IMR-90 (cell line): ENCODE results near the gene GPR158. TPM values are rescaled to one million over a fixed set of nuclear protein-coding genes. Genes with fewer than 3 reads are reported as not detected.
"Not testable (repeated sequence)": the region's sequence is repeated elsewhere in the genome, so short reads cannot be mapped to it uniquely, and the experiment has no call there.

ENCODE experiments used
- ATAC-seq: fragments of 200-7000 bp; cut with Tn5 transposase; 2 replicates; pipeline ENCODE4 v1.9.1; 2020; ENCODE audit warnings: low read depth, mild to moderate bottlenecking, moderate library complexity
- BruUV-seq: library from RNA; stranded (reverse); fragments of 400-500 nt; replicated peaks from 2 replicates; lab custom pipeline; 2021; lab: Mats Ljungman, UMichigan
- CTCF ChIA-PET: fragments of 300-600 bp; formaldehyde crosslinking; extraction: SDS; loops from one replicate; lab custom pipeline; 2021; ENCODE audit warnings: antibody characterized with exemption; lab: Yijun Ruan, JAX
- POLR2A ChIA-PET: fragments of 300-600 bp; sonication (Branson Sonifier 250); formaldehyde crosslinking; loops from one replicate; lab custom pipeline; 2022; ENCODE audit warnings: antibody characterized with exemption; ENCODE audit not compliant: unreplicated experiment; lab: Charles Lee
- DNase-seq: peaks from one replicate; pipeline ENCODE4 v3.0.0; 2013
- H2AFZ ChIP-seq: replicated peaks from 2 replicates; pipeline ENCODE3; 2013; ENCODE audit warnings: low read length, mild to moderate bottlenecking; ENCODE audit not compliant: poor library complexity
- H2AK5ac ChIP-seq: 2 replicates; pipeline ENCODE4 v1.6.1; 2013; ENCODE audit warnings: low read depth, low read length, inconsistent platforms
- H2AK9ac ChIP-seq: replicated peaks from 2 replicates; pipeline ENCODE3; 2013; ENCODE audit warnings: mild to moderate bottlenecking, low read depth, low read length, moderate library complexity; ENCODE audit not compliant: poor library complexity
- H2BK120ac ChIP-seq: 2 replicates; pipeline ENCODE4 v1.6.1; 2013; ENCODE audit warnings: low read depth, low read length, inconsistent platforms
- H2BK15ac ChIP-seq: 3 replicates; pipeline ENCODE4 v1.6.1; 2013; ENCODE audit warnings: low read depth, low read length, inconsistent platforms
- H2BK20ac ChIP-seq: 2 replicates; pipeline ENCODE4 v1.6.1; 2013; ENCODE audit warnings: low read depth, mild to moderate bottlenecking, inconsistent platforms, low read length, moderate library complexity
- H2BK5ac ChIP-seq: 2 replicates; pipeline ENCODE4 v1.6.1; 2013; ENCODE audit warnings: mild to moderate bottlenecking, low read depth, low read length, inconsistent platforms; ENCODE audit not compliant: poor library complexity, severe bottlenecking
- H3K14ac ChIP-seq: replicated peaks from 2 replicates; pipeline ENCODE4 v1.6.1; 2013; ENCODE audit warnings: low read depth, low read length, inconsistent platforms
- H3K18ac ChIP-seq: 2 replicates; pipeline ENCODE4 v1.6.1; 2013; ENCODE audit warnings: low read depth, low read length, control low read depth
- H3K23ac ChIP-seq: 2 replicates; pipeline ENCODE4 v1.6.1; 2013; ENCODE audit warnings: low read depth, low read length, inconsistent platforms
- H3K27ac ChIP-seq: 2 replicates; pipeline ENCODE4 v1.5.1; 2013; ENCODE audit warnings: mild to moderate bottlenecking, control low read depth, low read length; ENCODE audit not compliant: insufficient read depth
- H3K27me3 ChIP-seq: 2 replicates; pipeline ENCODE4 v1.6.1; 2013; ENCODE audit warnings: low read length; ENCODE audit not compliant: control insufficient read depth, insufficient read depth
- H3K36me3 ChIP-seq: 2 replicates; pipeline ENCODE4 v1.6.1; 2013; ENCODE audit warnings: low read length, mixed read lengths; ENCODE audit not compliant: control insufficient read depth, insufficient read depth
- H3K4ac ChIP-seq: 2 replicates; pipeline ENCODE4 v1.6.1; 2013; ENCODE audit warnings: low read depth, low read length, inconsistent platforms
- H3K4me1 ChIP-seq: 2 replicates; pipeline ENCODE4 v1.6.1; 2013; ENCODE audit warnings: low read length, mixed read lengths; ENCODE audit not compliant: control insufficient read depth, insufficient read depth
- H3K4me2 ChIP-seq: 2 replicates; pipeline ENCODE4 v1.6.1; 2013; ENCODE audit warnings: low read depth, mild to moderate bottlenecking, control low read depth, low read length, moderate library complexity
- H3K4me3 ChIP-seq: 2 replicates; pipeline ENCODE4 v1.5.1; 2013; ENCODE audit warnings: low read depth, mild to moderate bottlenecking, control low read depth, low read length, moderate library complexity; ENCODE audit not compliant: insufficient read depth
- H3K56ac ChIP-seq: 2 replicates; pipeline ENCODE4 v1.6.1; 2013; ENCODE audit warnings: low read length, inconsistent platforms; ENCODE audit not compliant: insufficient read depth; ENCODE audit errors: extremely low read depth
- H3K79me1 ChIP-seq, 2 experiments: 2 replicates each; pipeline ENCODE4 v1.6.1; 2013; ENCODE audit warnings: low read length in 2 of 2, inconsistent platforms in 1 of 2, low read depth in 1 of 2
- H3K9ac ChIP-seq: 2 replicates; pipeline ENCODE4 v1.6.1; 2013; ENCODE audit warnings: low read depth, low read length, control low read depth
- H3K9me1 ChIP-seq: 2 replicates; pipeline ENCODE4 v1.6.1; 2013; ENCODE audit warnings: low read length, inconsistent platforms; ENCODE audit not compliant: insufficient read depth
- H3K9me3 ChIP-seq: 2 replicates; pipeline ENCODE4 v1.6.1; 2013; ENCODE audit warnings: low read length; ENCODE audit not compliant: control insufficient read depth, insufficient read depth
- H4K20me1 ChIP-seq: 2 replicates; pipeline ENCODE4 v1.6.1; 2013; ENCODE audit warnings: low read length, inconsistent platforms; ENCODE audit not compliant: insufficient read depth
- H4K5ac ChIP-seq: 2 replicates; pipeline ENCODE4 v1.6.1; 2013; ENCODE audit warnings: mild to moderate bottlenecking, low read depth, low read length, control low read depth
- H4K8ac ChIP-seq, 2 experiments: 2 replicates each; pipeline ENCODE4 v1.6.1; 2013; ENCODE audit warnings: low read depth in 2 of 2, low read length in 2 of 2, control low read depth in 1 of 2, inconsistent platforms in 1 of 2
- H4K91ac ChIP-seq: 2 replicates; pipeline ENCODE4 v1.6.1; 2013; ENCODE audit warnings: low read depth, low read length, inconsistent platforms; ENCODE audit not compliant: insufficient read depth
- MAZ ChIP-seq: IDR thresholded peaks from 2 replicates; pipeline ENCODE4 v1.6.1; 2012; ENCODE audit warnings: low read depth, mild to moderate bottlenecking, low read length, improper control_type of control experiment, moderate library complexity, borderline replicate concordance
- RFX5 ChIP-seq: IDR thresholded peaks from 2 replicates; pipeline ENCODE4 v1.8.0; 2012; ENCODE audit warnings: low read depth, mild to moderate bottlenecking, low read length, moderate library complexity
- WGBS, 2 experiments: methylation state at CpG; one replicate each; pipeline versions ENCODE4 v1.1.5 to v1.1.7; 2013; ENCODE audit warnings: missing lambda C conversion rate in 2 of 2; ENCODE audit not compliant: insufficient read length in 1 of 2; ENCODE audit errors: extremely low coverage in 2 of 2; 5-methylcytosine and 5-hydroxymethylcytosine counted together
- dilution Hi-C: fragments of 300-500 bp; cut with HindIII; formaldehyde crosslinking; loops from one replicate; pipeline ENCODE4 v1.14.3; 2018; ENCODE audit warnings: low sequenced_read_pairs; ENCODE audit not compliant: unreplicated experiment
- in situ Hi-C: fragments of 300-500 bp; cut with MboI; formaldehyde crosslinking; loops from 3 replicates; pipeline ENCODE4 v1.14.3; 2019; ENCODE audit warnings: low sequenced_read_pairs, inconsistent platforms, mixed read lengths
- intact Hi-C: fragments of 100-400 bp; cut with micrococcal nuclease; formaldehyde crosslinking; loops from 2 replicates; pipeline ENCODE4 v1.10.0; 2022
- polyA plus RNA-seq, 3 experiments: library from polyadenylated mRNA; depleted of rRNA; stranded (reverse); fragments of >200 nt; gene quantifications; 2 replicates each; pipeline ENCODE4 v1.2.3, GENCODE V29; 2012; ENCODE audit warnings: low replicate concordance in 1 of 3
- total RNA-seq: library from RNA; depleted of rRNA; stranded (reverse); fragments of >200 nt; gene quantifications from 2 replicates; pipeline ENCODE4 v1.2.3, GENCODE V29; 2012

GPR158 gene
- total and polyA plus RNA-seq, 2 of the 4 experiments (the other 2 are of a cell fraction) = not detected

DNA sequence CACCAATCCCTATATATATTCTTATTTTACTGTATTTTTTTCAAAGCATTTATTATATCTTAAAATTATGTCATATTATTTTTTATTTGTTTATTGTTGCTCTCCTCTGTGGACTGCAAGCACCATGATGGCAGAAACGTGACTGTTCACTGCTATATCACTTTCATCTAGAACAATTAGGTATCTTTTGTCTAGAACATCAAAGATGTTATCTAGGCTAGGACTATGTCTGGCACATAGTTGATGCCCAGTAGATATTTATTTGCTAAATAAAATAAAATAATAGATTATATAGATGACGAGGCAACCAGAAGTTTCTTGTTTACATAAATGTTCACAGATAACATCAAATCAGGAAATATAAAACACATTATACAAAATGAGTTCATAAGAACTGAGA, 12.4 kb upstream of the GPR158 start:
- H3K14ac ChIP-seq = no peak overlapping the region
- H4K8ac ChIP-seq = no peak overlapping the region
- no peak overlapping the region for H2AK9ac ChIP-seq
- H3K23ac ChIP-seq = no peak overlapping the region
- WGBS, 2 experiments = no CpG with 5 or more reads among the region's 2 CpGs
- ATAC-seq (no peak), DNase-seq (no peak)
- dilution Hi-C loops (no loop called here), in situ Hi-C loops (no loop called here), intact Hi-C loops (no loop called here)
- no peaks in the 10 kb centered on the region for H4K20me1 ChIP-seq
- no peak overlapping the region for H2BK5ac ChIP-seq
- H3K4me1 ChIP-seq = no peaks in the 10 kb centered on the region
- H3K9me1 ChIP-seq = no peaks in the 10 kb centered on the region
- no peaks in the 10 kb centered on the region for H3K79me1 ChIP-seq
- H3K56ac ChIP-seq = no peak overlapping the region
- H3K4me3 ChIP-seq = no peak overlapping the region
- no peak overlapping the region for H2BK20ac ChIP-seq
- BruUV-seq = no TSS peak
- no peak overlapping the region for H2AK5ac ChIP-seq
- no peak overlapping the region for H3K4ac ChIP-seq
- H3K36me3 ChIP-seq = no peaks in the 10 kb centered on the region
- TF ChIP-seq MAZ = no peak
- no peak for TF ChIP-seq RFX5
- H3K4me2 ChIP-seq = no peak overlapping the region
- no peak overlapping the region for H4K91ac ChIP-seq
- H2AFZ ChIP-seq = no peak overlapping the region
- no peak overlapping the region for H2BK120ac ChIP-seq
- no peak overlapping the region for H4K5ac ChIP-seq
- H3K27me3 ChIP-seq = no peaks in the 10 kb centered on the region
- peaks cover 4% of the 10 kb centered on the region; the same call in 1 of the 2 replicates for H3K9me3 ChIP-seq
- H3K27ac ChIP-seq = no peak overlapping the region
- H3K9ac ChIP-seq = no peak overlapping the region
- ChIA-PET POLR2A (no interaction called here), CTCF (no interaction called here)
- no peak overlapping the region for H3K18ac ChIP-seq
- H2BK15ac ChIP-seq = no peak overlapping the region

DNA sequence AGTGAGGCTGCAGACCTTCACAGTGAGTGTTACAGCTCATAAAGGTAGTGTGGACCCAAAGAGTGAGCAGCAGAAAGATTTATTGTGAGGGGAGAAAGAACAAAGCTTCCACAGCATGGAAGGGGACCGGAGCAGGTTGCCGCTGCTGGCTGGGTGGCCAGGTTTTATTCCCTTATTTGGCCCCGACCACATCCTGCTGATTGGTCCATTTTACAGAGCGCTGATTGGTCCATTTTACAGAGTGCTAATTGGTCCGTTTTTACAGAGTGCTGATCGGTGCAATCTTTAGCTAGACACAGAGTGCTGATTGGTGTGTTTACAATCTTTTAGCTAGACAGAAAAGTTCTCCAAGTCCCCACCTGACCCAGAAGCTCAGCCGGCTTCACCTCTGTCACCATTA, 11.3 kb upstream of the GPR158 start:
- H3K9me3 ChIP-seq, H3K4me1 ChIP-seq, H2BK5ac ChIP-seq, H2AK5ac ChIP-seq, H2AK9ac ChIP-seq, H3K9ac ChIP-seq, ATAC-seq, BruUV-seq, DNase-seq, H4K20me1 ChIP-seq, H2BK20ac ChIP-seq, H3K23ac ChIP-seq, H3K79me1 ChIP-seq, H3K56ac ChIP-seq, dilution Hi-C loops, in situ Hi-C loops, H3K4me2 ChIP-seq, CTCF ChIA-PET, H2BK120ac ChIP-seq, H4K8ac ChIP-seq, H3K36me3 ChIP-seq, H3K18ac ChIP-seq, H3K4ac ChIP-seq, H4K91ac ChIP-seq, intact Hi-C loops, H3K27me3 ChIP-seq, H3K27ac ChIP-seq, H3K9me1 ChIP-seq, H2AFZ ChIP-seq, POLR2A ChIA-PET, H3K4me3 ChIP-seq, H3K14ac ChIP-seq, H2BK15ac ChIP-seq, H4K5ac ChIP-seq: not testable (repeated sequence)
- no CpG with 5 or more reads among the region's 7 CpGs for WGBS, 2 experiments
